ENCODE measurements around the gene ADCY4.

The ADCY4 gene

GRCh38 chr14:24334431-24335291 lies at the start of gene ADCY4:
TSS of gene ADCY4 (minus strand) at chr14:24335071. CDS start at chr14:24334652, 419 bp downstream.
- H3K4me1 ChIP-seq (ENCODE audit: control insufficient read depth in 1 of 2, insufficient read depth in 2 of 2, low read length in 2 of 2), result peaks cover 45 to 48% of the 10 kb centered on the region in 2 donors
- H3K9me3 ChIP-seq (ENCODE audit: control insufficient read depth in 1 of 2, low read length in 2 of 2), result no peaks in the 10 kb centered on the region
- peak within 1 kb of the TSS; percentile 49 to 57 for H3K4me3 ChIP-seq (ENCODE audit: low read depth in 1 of 2, low read length in 2 of 2)
- peaks cover 7 to 25% of the 10 kb centered on the region in 2 donors for H3K36me3 ChIP-seq (ENCODE audit: control insufficient read depth in 1 of 2, insufficient read depth in 2 of 2, low read length in 2 of 2)
- peaks cover 8 to 23% of the 10 kb centered on the region in 2 donors for H3K27me3 ChIP-seq (ENCODE audit: control insufficient read depth in 1 of 2, insufficient read depth in 2 of 2, low read length in 2 of 2)
- peak within 1 kb of the TSS; percentile 14 for H3K27ac ChIP-seq (ENCODE audit: low read depth, low read length)
- H3K9ac ChIP-seq (ENCODE audit: low read depth in 1 of 2, low read length in 2 of 2), result no peak within 1 kb of the TSS

GRCh38 chr14:24384169-24384568 lies 49.3 kb upstream of the ADCY4 start:
- Histone ChIP-seq H3K27me3 (ENCODE audit: control insufficient read depth in 1 of 2, insufficient read depth in 2 of 2, low read length in 2 of 2) (no peaks in the 10 kb centered on the region), H3K36me3 (ENCODE audit: control insufficient read depth in 1 of 2, insufficient read depth in 2 of 2, low read length in 2 of 2) (no peaks in the 10 kb centered on the region), H3K9me3 (ENCODE audit: control insufficient read depth in 1 of 2, low read length in 2 of 2) (no peaks in the 10 kb centered on the region), H3K9ac (ENCODE audit: low read depth in 1 of 2, low read length in 2 of 2) (no peak overlapping the region), H3K4me3 (ENCODE audit: low read depth in 1 of 2, low read length in 2 of 2) (no peak overlapping the region), H3K4me1 (ENCODE audit: control insufficient read depth in 1 of 2, insufficient read depth in 2 of 2, low read length in 2 of 2) (peaks cover 0 to 5% of the 10 kb centered on the region in 2 donors), H3K27ac (ENCODE audit: low read depth, low read length) (no peak overlapping the region)

GRCh38 chr14:24382064-24382371 lies 47.1 kb upstream of the ADCY4 start:
- Histone ChIP-seq H3K9me3 (ENCODE audit: control insufficient read depth in 1 of 2, low read length in 2 of 2) (no peaks in the 10 kb centered on the region), H3K9ac (ENCODE audit: low read depth in 1 of 2, low read length in 2 of 2) (no peak overlapping the region), H3K36me3 (ENCODE audit: control insufficient read depth in 1 of 2, insufficient read depth in 2 of 2, low read length in 2 of 2) (no peaks in the 10 kb centered on the region), H3K4me3 (ENCODE audit: low read depth in 1 of 2, low read length in 2 of 2) (no peak overlapping the region), H3K27me3 (ENCODE audit: control insufficient read depth in 1 of 2, insufficient read depth in 2 of 2, low read length in 2 of 2) (no peaks in the 10 kb centered on the region), H3K27ac (ENCODE audit: low read depth, low read length) (no peak overlapping the region), H3K4me1 (ENCODE audit: control insufficient read depth in 1 of 2, insufficient read depth in 2 of 2, low read length in 2 of 2) (peaks cover 0 to 5% of the 10 kb centered on the region in 2 donors)

GRCh38 chr14:24381363-24382063 lies 46.6 kb upstream of the ADCY4 start:
- no peaks in the 10 kb centered on the region for H3K27me3 ChIP-seq (ENCODE audit: control insufficient read depth in 1 of 2, insufficient read depth in 2 of 2, low read length in 2 of 2)
- no peaks in the 10 kb centered on the region for H3K4me1 ChIP-seq (ENCODE audit: control insufficient read depth in 1 of 2, insufficient read depth in 2 of 2, low read length in 2 of 2)
- no peaks in the 10 kb centered on the region for H3K36me3 ChIP-seq (ENCODE audit: control insufficient read depth in 1 of 2, insufficient read depth in 2 of 2, low read length in 2 of 2)
- H3K9me3 ChIP-seq (ENCODE audit: control insufficient read depth in 1 of 2, low read length in 2 of 2), result no peaks in the 10 kb centered on the region
- no peak overlapping the region for H3K27ac ChIP-seq (ENCODE audit: low read depth, low read length)
- no peak overlapping the region for H3K9ac ChIP-seq (ENCODE audit: low read depth in 1 of 2, low read length in 2 of 2)
- H3K4me3 ChIP-seq (ENCODE audit: low read depth in 1 of 2, low read length in 2 of 2), result no peak overlapping the region

- Histone ChIP-seq H3K4me1 (ENCODE audit: control insufficient read depth in 1 of 2, insufficient read depth in 2 of 2, low read length in 2 of 2) (no peaks in the 10 kb centered on the region), H3K36me3 (ENCODE audit: control insufficient read depth in 1 of 2, insufficient read depth in 2 of 2, low read length in 2 of 2) (no peaks in the 10 kb centered on the region), H3K9me3 (ENCODE audit: control insufficient read depth in 1 of 2, low read length in 2 of 2) (no peaks in the 10 kb centered on the region), H3K4me3 (ENCODE audit: low read depth in 1 of 2, low read length in 2 of 2) (no peak overlapping the region), H3K9ac (ENCODE audit: low read depth in 1 of 2, low read length in 2 of 2) (no peak overlapping the region), H3K27me3 (ENCODE audit: control insufficient read depth in 1 of 2, insufficient read depth in 2 of 2, low read length in 2 of 2) (no peaks in the 10 kb centered on the region), H3K27ac (ENCODE audit: low read depth, low read length) (no peak overlapping the region)
Measured at GRCh38 chr14:24379907-24380730, 45.2 kb upstream of the ADCY4 start.

- H3K36me3 ChIP-seq (ENCODE audit: control insufficient read depth in 1 of 2, insufficient read depth in 2 of 2, low read length in 2 of 2), result no peaks in the 10 kb centered on the region
- H3K27ac ChIP-seq (ENCODE audit: low read depth, low read length), result no peak overlapping the region
- H3K9ac ChIP-seq (ENCODE audit: low read depth in 1 of 2, low read length in 2 of 2), result peak overlapping the region in 1 of 2 donors; percentile 11
- no peaks in the 10 kb centered on the region for H3K9me3 ChIP-seq (ENCODE audit: control insufficient read depth in 1 of 2, low read length in 2 of 2)
- no peaks in the 10 kb centered on the region for H3K27me3 ChIP-seq (ENCODE audit: control insufficient read depth in 1 of 2, insufficient read depth in 2 of 2, low read length in 2 of 2)
- H3K4me1 ChIP-seq (ENCODE audit: control insufficient read depth in 1 of 2, insufficient read depth in 2 of 2, low read length in 2 of 2), result no peaks in the 10 kb centered on the region
- H3K4me3 ChIP-seq (ENCODE audit: low read depth in 1 of 2, low read length in 2 of 2), result no peak overlapping the region
Measured at GRCh38 chr14:24378981-24379906, 44.4 kb upstream of the ADCY4 start.

GRCh38 chr14:24378327-24378726 lies 43.5 kb upstream of the ADCY4 start:
- no peak overlapping the region for H3K9ac ChIP-seq (ENCODE audit: low read depth in 1 of 2, low read length in 2 of 2)
- H3K9me3 ChIP-seq (ENCODE audit: control insufficient read depth in 1 of 2, low read length in 2 of 2), result no peaks in the 10 kb centered on the region
- H3K27ac ChIP-seq (ENCODE audit: low read depth, low read length), result no peak overlapping the region
- H3K27me3 ChIP-seq (ENCODE audit: control insufficient read depth in 1 of 2, insufficient read depth in 2 of 2, low read length in 2 of 2), result no peaks in the 10 kb centered on the region
- no peaks in the 10 kb centered on the region for H3K36me3 ChIP-seq (ENCODE audit: control insufficient read depth in 1 of 2, insufficient read depth in 2 of 2, low read length in 2 of 2)
- H3K4me3 ChIP-seq (ENCODE audit: low read depth in 1 of 2, low read length in 2 of 2), result no peak overlapping the region
- no peaks in the 10 kb centered on the region for H3K4me1 ChIP-seq (ENCODE audit: control insufficient read depth in 1 of 2, insufficient read depth in 2 of 2, low read length in 2 of 2)

- H3K27ac ChIP-seq (ENCODE audit: low read depth, low read length), result no peak overlapping the region
- no peaks in the 10 kb centered on the region for H3K36me3 ChIP-seq (ENCODE audit: control insufficient read depth in 1 of 2, insufficient read depth in 2 of 2, low read length in 2 of 2)
- H3K9ac ChIP-seq (ENCODE audit: low read depth in 1 of 2, low read length in 2 of 2), result no peak overlapping the region
Measured at GRCh38 chr14:24377657-24378056, 42.8 kb upstream of the ADCY4 start.

GRCh38 chr14:24377126-24377525 lies 42.3 kb upstream of the ADCY4 start:
- no peak overlapping the region for H3K4me3 ChIP-seq (ENCODE audit: low read depth in 1 of 2, low read length in 2 of 2)
- H3K27me3 ChIP-seq (ENCODE audit: control insufficient read depth in 1 of 2, insufficient read depth in 2 of 2, low read length in 2 of 2), result no peaks in the 10 kb centered on the region
- H3K27ac ChIP-seq (ENCODE audit: low read depth, low read length), result no peak overlapping the region
- no peaks in the 10 kb centered on the region for H3K4me1 ChIP-seq (ENCODE audit: control insufficient read depth in 1 of 2, insufficient read depth in 2 of 2, low read length in 2 of 2)
- no peaks in the 10 kb centered on the region for H3K9me3 ChIP-seq (ENCODE audit: control insufficient read depth in 1 of 2, low read length in 2 of 2)
- no peak overlapping the region for H3K9ac ChIP-seq (ENCODE audit: low read depth in 1 of 2, low read length in 2 of 2)
- H3K36me3 ChIP-seq (ENCODE audit: control insufficient read depth in 1 of 2, insufficient read depth in 2 of 2, low read length in 2 of 2), result no peaks in the 10 kb centered on the region

More at GRCh38 chr14:24377657-24378056, 42.8 kb upstream of the ADCY4 start:
- Histone ChIP-seq H3K4me1 (ENCODE audit: control insufficient read depth in 1 of 2, insufficient read depth in 2 of 2, low read length in 2 of 2) (no peaks in the 10 kb centered on the region), H3K4me3 (ENCODE audit: low read depth in 1 of 2, low read length in 2 of 2) (no peak overlapping the region), H3K9me3 (ENCODE audit: control insufficient read depth in 1 of 2, low read length in 2 of 2) (no peaks in the 10 kb centered on the region), H3K27me3 (ENCODE audit: control insufficient read depth in 1 of 2, insufficient read depth in 2 of 2, low read length in 2 of 2) (no peaks in the 10 kb centered on the region)
